GM12878 (cell line): ENCODE measurements around the gene PRMT1. TPM values are rescaled to one million over a fixed set of nuclear protein-coding genes. Genes with fewer than 3 reads are reported as not detected.

Experiments
- ATAC-seq: fragments of 200-7000 bp; cut with Tn5 transposase; 3 replicates; pipeline ENCODE4 v1.9.1; 2020; ENCODE audit warnings: mild to moderate bottlenecking, moderate library complexity
- BruUV-seq: library from RNA; stranded (reverse); fragments of 400-500 nt; replicated peaks from 2 replicates; lab custom pipeline; 2021; lab: Mats Ljungman, UMichigan
- CTCF ChIA-PET: fragments of 300-600 bp; sonication (Branson Sonifier 250); formaldehyde crosslinking; extraction: SDS; loops from one replicate; lab custom pipeline; 2021; ENCODE audit warnings: inconsistent platforms; lab: Yijun Ruan, JAX
- POLR2A ChIA-PET: fragments of 350-600 bp; formaldehyde crosslinking; extraction: SDS; loops from one replicate; lab custom pipeline; 2021; ENCODE audit warnings: inconsistent platforms; lab: Charles Lee
- RAD21 ChIA-PET: fragments of 300-600 bp; sonication (Branson Sonifier 250); formaldehyde crosslinking; loops from one replicate; lab custom pipeline; 2023; ENCODE audit warnings: antibody characterized with exemption; ENCODE audit not compliant: unreplicated experiment; lab: Charles Lee
- SMC1A ChIA-PET: fragments of 300-600 bp; sonication (Branson Sonifier 250); formaldehyde crosslinking; loops from one replicate; lab custom pipeline; 2023; ENCODE audit not compliant: unreplicated experiment, uncharacterized antibody; lab: Charles Lee
- DNase-seq: peaks from one replicate; pipeline ENCODE4 v3.0.0-alpha.2; 2011; ENCODE audit warnings: low read depth, low spot score
- FAIRE-seq: peaks from 3 replicates; lab custom pipeline; 2011; peaks lifted over from hg19 to GRCh38; lab: Jason Lieb, UNC
- H2AFZ ChIP-seq: 2 replicates; pipeline ENCODE4 v1.6.0; 2011; ENCODE audit warnings: low read depth, low read length, control low read depth; ENCODE audit not compliant: control insufficient read depth
- H3K27ac ChIP-seq: 2 replicates; pipeline ENCODE4 v1.5.1; 2011; ENCODE audit warnings: control low read depth; ENCODE audit not compliant: control insufficient read depth, insufficient read depth
- H3K27me3 ChIP-seq, 2 experiments: replicated peaks in 1 of 2; 2 replicates each; pipeline versions ENCODE4 v1.6.0 to v1.6.1; 2011; ENCODE audit warnings: low read length in 1 of 2; ENCODE audit not compliant: control insufficient read depth in 2 of 2, insufficient read depth in 2 of 2
- H3K36me3 ChIP-seq, 2 experiments: 2 replicates each; pipeline ENCODE4 v1.5.1; 2011; ENCODE audit warnings: low read length in 1 of 2; ENCODE audit not compliant: control insufficient read depth in 2 of 2, insufficient read depth in 2 of 2
- H3K4me1 ChIP-seq: 2 replicates; pipeline ENCODE4 v1.6.1; 2011; ENCODE audit warnings: mild to moderate bottlenecking, low read length, moderate library complexity, mixed read lengths; ENCODE audit not compliant: control insufficient read depth, insufficient read depth
- H3K4me2 ChIP-seq: 2 replicates; pipeline ENCODE4 v1.6.0; 2011; ENCODE audit warnings: control low read depth; ENCODE audit not compliant: control insufficient read depth, insufficient read depth
- H3K4me3 ChIP-seq: fragments of 200-600 bp; sonication (generic); 2 replicates; pipeline ENCODE4 v1.5.1; 2016
- H3K79me2 ChIP-seq: 2 replicates; pipeline ENCODE4 v1.6.0; 2011; ENCODE audit warnings: low read length; ENCODE audit not compliant: control insufficient read depth, insufficient read depth
- H3K9ac ChIP-seq: 2 replicates; pipeline ENCODE4 v1.8.0; 2011; ENCODE audit warnings: low read length, control low read depth, mixed read lengths; ENCODE audit not compliant: control insufficient read depth, insufficient read depth
- H3K9me3 ChIP-seq: replicated peaks from 3 replicates; pipeline ENCODE4 v1.5.1; 2011; ENCODE audit warnings: mild to moderate bottlenecking, low read length; ENCODE audit not compliant: control insufficient read depth, insufficient read depth
- H4K20me1 ChIP-seq: 2 replicates; pipeline ENCODE4 v1.6.0; 2011; ENCODE audit not compliant: control insufficient read depth, insufficient read depth
- CBX3 ChIP-seq: fragments of 200-600 bp; sonication (generic); IDR thresholded peaks from 2 replicates; pipeline ENCODE4 v1.6.1; 2016; ENCODE audit warnings: low read depth, borderline replicate concordance
- CTCF ChIP-seq, 3 experiments: IDR thresholded peaks in 2 of 3; conservative IDR thresholded peaks in 1 of 3; 2 replicates each; pipeline ENCODE4 v1.5.1; 2011; ENCODE audit warnings: low read depth in 3 of 3, low read length in 3 of 3, mild to moderate bottlenecking in 3 of 3, control low read depth in 2 of 3, moderate library complexity in 2 of 3, inconsistent platforms in 1 of 3, mixed read lengths in 1 of 3; ENCODE audit not compliant: control insufficient read depth in 2 of 3, insufficient read depth in 1 of 3; ENCODE audit errors: extremely low read depth in 1 of 3
- RUNX3 ChIP-seq: IDR thresholded peaks from 2 replicates; pipeline ENCODE4 v1.6.1; 2012; ENCODE audit warnings: low read length, inconsistent platforms
- SUPT20H ChIP-seq: IDR thresholded peaks from 2 replicates; pipeline ENCODE4 v1.6.1; 2011; ENCODE audit warnings: low read depth, mild to moderate bottlenecking, low read length, moderate library complexity, borderline replicate concordance; ENCODE audit not compliant: control insufficient read depth
- ZBTB11 ChIP-seq: fragments of 450-650 bp; formaldehyde crosslinking; IDR thresholded peaks from 2 replicates; pipeline ENCODE4 v1.5.0; 2022; ENCODE audit warnings: mild to moderate bottlenecking, missing genetic modification characterization
- ZBTB4 ChIP-seq: fragments of 450-650 bp; formaldehyde crosslinking; IDR thresholded peaks from 2 replicates; pipeline ENCODE4 v1.4.0; 2022; ENCODE audit warnings: mild to moderate bottlenecking, moderate library complexity
- ZBTB40 ChIP-seq: fragments of 450-650 bp; IDR thresholded peaks from 2 replicates; pipeline ENCODE4 v1.6.1; 2016; ENCODE audit warnings: mild to moderate bottlenecking, moderate library complexity, borderline replicate concordance
- WGBS: methylation state at CpG from one replicate; pipeline ENCODE4 v1.1.6; 2016; ENCODE audit warnings: low lambda C conversion rate; ENCODE audit not compliant: insufficient replicate concordance, insufficient coverage; ENCODE audit errors: missing lambda C conversion rate; 5-methylcytosine and 5-hydroxymethylcytosine counted together
- in situ Hi-C: fragments of 300-500 bp; cut with MboI; formaldehyde crosslinking; loops from 9 replicates; pipeline ENCODE4 v1.14.3; 2018; ENCODE audit warnings: mixed read lengths
- intact Hi-C: fragments of 100-400 bp; cut with micrococcal nuclease; formaldehyde crosslinking; loops from one replicate; pipeline ENCODE4 v1.14.2; 2022; ENCODE audit not compliant: unreplicated experiment
- polyA plus RNA-seq, 11 experiments: library from polyadenylated mRNA; depleted of rRNA in 4 of 11; unstranded in 6 of 11; stranded (reverse) in 5 of 11; fragments of >200 nt; fragmentation: Nextera tagmentation in 4 of 11; fragmentation: Illumina TruSeq in 1 of 11; extraction: Ambion mirVana in 4 of 11; extraction: Trizol in 1 of 11; gene quantifications; 1 replicate in 1 of 11; 2 replicates in 10 of 11; pipeline versions ENCODE4 v1.2.1 to v1.2.3, GENCODE V29; 2011 to 2016; ENCODE audit warnings: inconsistent platforms in 2 of 11, missing spikeins in 2 of 11, low read depth in 1 of 11
- total RNA-seq, 4 experiments: library from RNA; depleted of rRNA in 3 of 4; stranded (reverse); fragments of >200 nt in 3 of 4; fragmentation: Illumina TruSeq in 1 of 4; extraction: Trizol in 1 of 4; gene quantifications; 2 replicates each; pipeline versions ENCODE4 v1.2.1 to v1.2.3, GENCODE V29; 2013 to 2021

PRMT1 gene
- total and polyA plus RNA-seq, 10 of the 15 experiments (the other 5 are each of a cell fraction or from before 2014, with no cell fraction given): 19.9 to 667 (median 444) TPM

GRCh38 chr19:49704888-49705642, 28.0 kb downstream of the PRMT1 start:
- POLR2A ChIA-PET: no interaction called here
- intact Hi-C loops: no loop called here
- FAIRE-seq: no peak

More at GRCh38 chr19:49704888-49705642, 28.0 kb downstream of the PRMT1 start:
- ChIA-PET SMC1A (no interaction called here), RAD21 (no interaction called here), CTCF (interaction anchor here (1.4 kb wide), 1 partner anchor 13 kb away, joined by 6 read pairs; no protein-coding TSS in a partner anchor)
- H3K4me1 ChIP-seq: no peaks in the 10 kb centered on the region
- no peak overlapping the region for H3K9ac ChIP-seq
- H3K36me3 ChIP-seq: no peaks in the 10 kb centered on the region
- H3K27ac ChIP-seq: no peak overlapping the region
- TF ChIP-seq ZBTB11 (no peak), CBX3 (no peak), ZBTB4 (CRISPR knock-in tag) (no peak), SUPT20H (no peak), ZBTB40 (no peak), CTCF (IDR thresholded peaks at IDR 0.05 in 2 of 3, conservative IDR thresholded peaks at IDR 0.05 in 1 of 3; ENCODE audit: control insufficient read depth in 2 of 3, extremely low read depth in 1 of 3, insufficient read depth in 1 of 3, low read depth in 3 of 3, low read length in 3 of 3) (no peak), RUNX3 (no peak)
- H2AFZ ChIP-seq: no peak overlapping the region
- no peaks in the 10 kb centered on the region for H3K79me2 ChIP-seq
- ATAC-seq (no peak), DNase-seq (no peak)
- no peaks in the 10 kb centered on the region for H3K27me3 ChIP-seq
- no TSS peak for BruUV-seq
- no peak overlapping the region for H3K4me2 ChIP-seq
- H3K4me3 ChIP-seq: no peak overlapping the region
- WGBS: 50% methylated on average over 22 of the region's 22 CpGs
- no peaks in the 10 kb centered on the region for H3K9me3 ChIP-seq
- no peaks in the 10 kb centered on the region for H4K20me1 ChIP-seq
- in situ Hi-C loops: no loop called here
